ENCODE measurements around the gene FBN2. TPM values are rescaled to one million over a fixed set of nuclear protein-coding genes. Genes with fewer than 3 reads are reported as not detected.
"Not testable (repeated sequence)": the region's sequence is repeated elsewhere in the genome, so short reads cannot be mapped to it uniquely, and the experiment has no call there.

Gene FBN2
- total RNA-seq, 1 donor from 2014 or later = 0.49 TPM

DNA sequence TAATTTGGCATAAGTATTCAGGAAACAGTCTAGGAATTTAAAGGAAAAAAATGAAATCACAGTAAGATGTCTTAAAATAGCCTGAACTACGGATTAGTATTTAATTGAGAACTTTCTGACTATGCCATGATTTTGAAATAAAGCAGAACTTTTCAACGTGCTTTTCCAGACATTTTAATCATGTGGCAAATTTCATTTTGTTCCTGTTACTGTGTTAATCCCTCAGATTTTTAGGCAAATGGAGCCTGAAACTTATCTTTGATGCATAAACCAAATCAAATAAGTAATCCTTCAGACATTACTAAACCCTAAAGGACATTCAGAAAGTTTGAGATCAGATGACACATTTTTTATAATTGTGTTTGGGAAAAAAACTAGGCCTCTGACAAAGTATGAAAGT, 75.7 kb downstream of the FBN2 start:
- intact Hi-C loops (cut with DNase I) = no loop called here
- Histone ChIP-seq H3K4me1 (no peaks in the 10 kb centered on the region), H3K36me3 (no peaks in the 10 kb centered on the region), H3K27me3 (no peaks in the 10 kb centered on the region), H3K9me3 (no peaks in the 10 kb centered on the region), H3K4me3 (no peak overlapping the region), H3K27ac (no peak overlapping the region)
- TF ChIP-seq CTCF (IDR thresholded peaks at IDR 0.05) (no peak), POLR2A (IDR thresholded peaks at IDR 0.05) (no peak), POLR2AphosphoS5 (IDR thresholded peaks at IDR 0.05; ENCODE audit: insufficient read depth in 1 of 2, low read depth in 1 of 2) (no peak)
- DNase-seq (ENCODE audit: extremely low spot score in 2 of 2) = no peak

- H3K4me3 ChIP-seq; DNase-seq (ENCODE audit: extremely low spot score in 2 of 2); intact Hi-C loops (cut with DNase I); H3K9me3 ChIP-seq; H3K4me1 ChIP-seq; H3K36me3 ChIP-seq; H3K27ac ChIP-seq; H3K27me3 ChIP-seq: not testable (repeated sequence)
Observed at GRCh38 chr5:128457147-128457915, 80.7 kb downstream of the FBN2 start.

- TF ChIP-seq CTCF (IDR thresholded peaks at IDR 0.05) (no peak), POLR2AphosphoS5 (IDR thresholded peaks at IDR 0.05; ENCODE audit: insufficient read depth in 1 of 2, low read depth in 1 of 2) (no peak), POLR2A (IDR thresholded peaks at IDR 0.05) (no peak)
- Histone ChIP-seq H3K4me3 (no peak overlapping the region), H3K27ac (no peak overlapping the region), H3K9me3 (no peaks in the 10 kb centered on the region), H3K4me1 (no peaks in the 10 kb centered on the region), H3K27me3 (no peaks in the 10 kb centered on the region), H3K36me3 (no peaks in the 10 kb centered on the region)
- intact Hi-C loops (cut with DNase I) = no loop called here
- no peak for DNase-seq (ENCODE audit: extremely low spot score in 2 of 2)
Observed at GRCh38 chr5:128455841-128456361, 82.1 kb downstream of the FBN2 start.

GRCh38 chr5:128453121-128453520, 84.9 kb downstream of the FBN2 start:
- Histone ChIP-seq H3K36me3 (no peaks in the 10 kb centered on the region), H3K4me3 (no peak overlapping the region), H3K27me3 (no peaks in the 10 kb centered on the region), H3K4me1 (no peaks in the 10 kb centered on the region), H3K9me3 (no peaks in the 10 kb centered on the region), H3K27ac (no peak overlapping the region)
- intact Hi-C loops (cut with DNase I) = no loop called here
- DNase-seq (ENCODE audit: extremely low spot score in 2 of 2) = no peak
- TF ChIP-seq CTCF (IDR thresholded peaks at IDR 0.05) (no peak), POLR2AphosphoS5 (IDR thresholded peaks at IDR 0.05; ENCODE audit: insufficient read depth in 1 of 2, low read depth in 1 of 2) (no peak), POLR2A (IDR thresholded peaks at IDR 0.05) (no peak)

DNA sequence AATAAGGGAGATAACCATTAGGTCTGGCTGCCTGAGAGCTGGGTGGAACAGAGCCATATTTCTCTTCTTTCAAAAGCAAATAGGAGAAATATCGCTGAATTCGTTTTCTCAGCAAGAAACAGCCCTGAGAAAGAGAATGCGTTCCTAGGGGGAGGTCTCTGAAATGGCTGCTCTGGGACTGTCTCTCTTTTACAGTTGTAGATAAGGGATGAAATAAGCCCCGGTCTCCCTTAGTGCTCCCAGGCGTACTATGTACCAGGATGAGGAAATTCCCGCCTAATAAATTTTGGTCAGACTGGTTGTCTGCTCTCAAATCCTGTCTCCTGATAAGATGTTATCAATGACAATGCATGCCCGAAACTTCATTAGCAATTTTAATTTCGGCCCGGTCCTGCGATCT, 90.8 kb downstream of the FBN2 start:
- H3K27me3 ChIP-seq; H3K27ac ChIP-seq; H3K36me3 ChIP-seq; DNase-seq (ENCODE audit: extremely low spot score in 2 of 2); H3K9me3 ChIP-seq; intact Hi-C loops (cut with DNase I); H3K4me1 ChIP-seq; H3K4me3 ChIP-seq: not testable (repeated sequence)

DNA sequence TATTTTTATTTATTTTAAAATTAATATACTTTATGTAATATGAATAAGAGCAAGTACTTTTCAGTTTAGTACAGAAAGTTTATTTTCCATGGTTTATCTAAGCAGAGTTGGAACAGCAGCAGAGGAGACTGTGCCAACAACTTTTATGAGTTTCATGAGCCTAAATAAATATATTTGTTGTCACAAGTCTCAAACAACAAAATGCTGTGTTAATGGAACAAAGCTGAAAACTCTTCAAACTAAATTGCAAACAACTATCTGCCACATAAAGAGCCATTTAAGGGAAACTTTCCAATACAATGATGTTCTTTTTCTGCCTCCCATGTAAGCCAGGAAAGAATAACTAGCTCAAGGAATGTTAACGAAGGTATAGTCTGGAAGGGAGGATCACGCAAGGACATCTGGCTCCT, 96.1 kb downstream of the FBN2 start:
- Histone ChIP-seq H3K36me3 (no peaks in the 10 kb centered on the region), H3K27me3 (no peaks in the 10 kb centered on the region), H3K9me3 (no peaks in the 10 kb centered on the region), H3K4me1 (peaks cover 5% of the 10 kb centered on the region), H3K27ac (no peak overlapping the region), H3K4me3 (no peak overlapping the region)
- intact Hi-C loops (cut with DNase I) = no loop called here
- TF ChIP-seq POLR2AphosphoS5 (IDR thresholded peaks at IDR 0.05; ENCODE audit: insufficient read depth in 1 of 2, low read depth in 1 of 2) = no peak
- TF ChIP-seq CTCF (IDR thresholded peaks at IDR 0.05) = no peak
- TF ChIP-seq POLR2A (IDR thresholded peaks at IDR 0.05) = no peak
- DNase-seq (ENCODE audit: extremely low spot score in 2 of 2) = no peak
